CD14-positive monocyte (primary cell): Measurements from ENCODE around the gene KIFC3. TPM values are rescaled to one million over a fixed set of nuclear protein-coding genes. Genes with fewer than 3 reads are reported as not detected.

ENCODE experiments used
- DNase-seq, 3 donors: peaks; one replicate each; pipeline ENCODE4 v3.0.0-alpha.2; 2011 to 2022
- H2AFZ ChIP-seq: 2 replicates; pipeline ENCODE4 v1.6.0; 2012; ENCODE audit warnings: mild to moderate bottlenecking, low read depth, low read length, inconsistent platforms; ENCODE audit not compliant: insufficient read depth, poor library complexity, severe bottlenecking
- H3K27ac ChIP-seq, 2 donors: 1 replicate in 1 of 2; 2 replicates in 1 of 2; pipeline ENCODE4 v1.5.1; 2012 to 2013; ENCODE audit warnings: low read length in 2 of 2, control low read depth in 1 of 2, inconsistent platforms in 1 of 2, low read depth in 1 of 2, mild to moderate bottlenecking in 1 of 2
- H3K27me3 ChIP-seq, 2 donors: one replicate each; pipeline versions ENCODE4 v1.6.0 to v1.6.1; 2011 to 2013; ENCODE audit warnings: low read length in 2 of 2; ENCODE audit not compliant: control insufficient read depth in 2 of 2, insufficient read depth in 2 of 2
- H3K36me3 ChIP-seq, 2 donors: replicated peaks in 1 of 2; 1 replicate in 1 of 2; 2 replicates in 1 of 2; pipeline versions ENCODE4 v1.5.1 to v1.6.1; 2012 to 2013; ENCODE audit warnings: low read length in 2 of 2, control low read depth in 1 of 2, inconsistent platforms in 1 of 2, mild to moderate bottlenecking in 1 of 2; ENCODE audit not compliant: insufficient read depth in 2 of 2, control insufficient read depth in 1 of 2
- H3K4me1 ChIP-seq, 2 donors: 1 replicate in 1 of 2; 2 replicates in 1 of 2; pipeline versions ENCODE4 v1.5.1 to v1.6.1; 2012 to 2013; ENCODE audit warnings: low read length in 2 of 2, control low read depth in 1 of 2, inconsistent platforms in 1 of 2, mild to moderate bottlenecking in 1 of 2, moderate library complexity in 1 of 2; ENCODE audit not compliant: insufficient read depth in 2 of 2, control insufficient read depth in 1 of 2
- H3K4me2 ChIP-seq: replicated peaks from 2 replicates; pipeline ENCODE3; 2012; ENCODE audit warnings: low read length, moderate library complexity, mild to moderate bottlenecking; ENCODE audit not compliant: poor library complexity, severe bottlenecking; ENCODE audit errors: extremely low read depth
- H3K4me3 ChIP-seq, 3 experiments: fragments of 200-600 bp in 1 of 3; sonication (generic) in 1 of 3; replicated peaks in 1 of 3; 1 replicate in 2 of 3; 2 replicates in 1 of 3; pipeline ENCODE4 v1.5.1; 2011 to 2013; ENCODE audit warnings: low read length in 3 of 3, mild to moderate bottlenecking in 3 of 3, control low read depth in 2 of 3, low read depth in 2 of 3, inconsistent platforms in 1 of 3, moderate library complexity in 1 of 3
- H3K79me2 ChIP-seq: 2 replicates; pipeline ENCODE4 v1.6.0; 2012; ENCODE audit warnings: mild to moderate bottlenecking, control low read depth, inconsistent platforms, low read length, moderate library complexity; ENCODE audit not compliant: insufficient read depth
- H3K9ac ChIP-seq: 2 replicates; pipeline ENCODE4 v1.6.0; 2017; ENCODE audit warnings: low read length, mild to moderate bottlenecking; ENCODE audit not compliant: insufficient read depth, poor library complexity, severe bottlenecking
- H3K9me3 ChIP-seq, 2 donors: replicated peaks in 1 of 2; 1 replicate in 1 of 2; 2 replicates in 1 of 2; pipeline versions ENCODE4 v1.5.1 to v1.6.1; 2012 to 2013; ENCODE audit warnings: low read length in 2 of 2, control low read depth in 1 of 2; ENCODE audit not compliant: control insufficient read depth in 1 of 2, insufficient read depth in 1 of 2
- H4K20me1 ChIP-seq: 2 replicates; pipeline ENCODE4 v1.6.0; 2012; ENCODE audit warnings: mild to moderate bottlenecking, low read length, control low read depth, moderate library complexity; ENCODE audit not compliant: insufficient read depth
- H3K27ac Mint-ChIP-seq, 7 donors: one replicate each; pipeline ENCODE4 v1.8.0; 2020; ENCODE audit warnings: mild to moderate bottlenecking in 7 of 7, mixed read lengths in 7 of 7, moderate library complexity in 6 of 7, inconsistent platforms in 2 of 7
- H3K27me3 Mint-ChIP-seq, 3 donors: one replicate each; pipeline ENCODE4 v1.8.0; 2021 to 2022; ENCODE audit warnings: low read depth in 3 of 3, mild to moderate bottlenecking in 3 of 3, mixed read lengths in 3 of 3, moderate library complexity in 3 of 3, inconsistent platforms in 1 of 3
- H3K36me3 Mint-ChIP-seq, 2 donors: one replicate each; pipeline ENCODE4 v1.8.0; 2020; ENCODE audit warnings: mixed read lengths in 2 of 2, inconsistent platforms in 1 of 2, mild to moderate bottlenecking in 1 of 2
- H3K4me1 Mint-ChIP-seq: one replicate; pipeline ENCODE4 v1.8.0; 2020; ENCODE audit warnings: mild to moderate bottlenecking, mixed read lengths
- H3K4me3 Mint-ChIP-seq, 2 donors: one replicate each; pipeline ENCODE4 v1.8.0; 2020; ENCODE audit warnings: mild to moderate bottlenecking in 2 of 2, mixed read lengths in 2 of 2, moderate library complexity in 1 of 2
- H3K9me3 Mint-ChIP-seq, 7 donors: one replicate each; pipeline ENCODE4 v1.8.0; 2020 to 2022; ENCODE audit warnings: mixed read lengths in 7 of 7, mild to moderate bottlenecking in 6 of 7, moderate library complexity in 6 of 7, inconsistent platforms in 2 of 7
- CTCF ChIP-seq: fragments of 200-600 bp; IDR thresholded peaks from one replicate; pipeline ENCODE4 v1.8.0; 2022; ENCODE audit warnings: antibody characterized with exemption, mild to moderate bottlenecking
- WGBS: methylation state at CpG from one replicate; pipeline ENCODE4 v1.1.5; 2013; ENCODE audit warnings: missing lambda C conversion rate; ENCODE audit not compliant: insufficient coverage; 5-methylcytosine and 5-hydroxymethylcytosine counted together
- intact Hi-C, 2 donors: fragments of 100-400 bp; cut with micrococcal nuclease; formaldehyde crosslinking; loops; one replicate each; pipeline versions ENCODE4 v1.15.0 to v1.15.1; 2023
- polyA plus RNA-seq, 3 donors: library from polyadenylated mRNA; depleted of rRNA in 1 of 3; unstranded in 2 of 3; stranded (reverse) in 1 of 3; fragments of 300-500 nt in 2 of 3; fragments of >200 nt in 1 of 3; fragmentation: Illumina TruSeq in 2 of 3; gene quantifications; 1 replicate in 2 of 3; 2 replicates in 1 of 3; pipeline ENCODE4 v1.2.3, GENCODE V29; 2012 to 2021

The KIFC3 gene
- polyA plus RNA-seq, 3 donors: 0.24 to 1.7 TPM; not detected in 1

GRCh38 chr16:57755061-57755684 lies 47.1 kb downstream of the KIFC3 start:
- Mint-ChIP-seq H3K4me3 (no peak overlapping the region), H3K4me1 (no peaks in the 10 kb centered on the region), H3K27me3 (peaks cover 0 to 1% (median 0%) of the 10 kb centered on the region in 3 donors), H3K27ac (peak overlapping the region in 1 of 7 donors; percentile 15), H3K36me3 (peaks cover 30 to 56% of the 10 kb centered on the region in 2 donors), H3K9me3 (peaks cover 0 to 4% (median 0%) of the 10 kb centered on the region in 7 donors)
- Histone ChIP-seq H4K20me1 (no peaks in the 10 kb centered on the region), H2AFZ (no peak overlapping the region), H3K79me2 (no peaks in the 10 kb centered on the region), H3K27ac (no peak overlapping the region), H3K9me3 (no peaks in the 10 kb centered on the region), H3K36me3 (peaks cover 39 to 56% of the 10 kb centered on the region in 2 donors), H3K9ac (no peak overlapping the region), H3K27me3 (no peaks in the 10 kb centered on the region), H3K4me2 (no peak overlapping the region), H3K4me1 (no peaks in the 10 kb centered on the region), H3K4me3 (no peak overlapping the region)
- no peak for TF ChIP-seq CTCF
- no peak for DNase-seq
- intact Hi-C loops: no loop called here
- 92% methylated on average over 20 of the region's 24 CpGs for WGBS

GRCh38 chr16:57754354-57755060 lies 47.8 kb downstream of the KIFC3 start:
- DNase-seq: no peak
- no peaks in the 10 kb centered on the region for H3K27me3 ChIP-seq
- no peak overlapping the region for H2AFZ ChIP-seq
- no peak overlapping the region for H3K4me2 ChIP-seq
- Mint-ChIP-seq H3K36me3 (peaks cover 33 to 56% of the 10 kb centered on the region in 2 donors), H3K27me3 (no peaks in the 10 kb centered on the region), H3K9me3 (peaks cover 0 to 3% (median 0%) of the 10 kb centered on the region in 7 donors), H3K4me1 (no peaks in the 10 kb centered on the region), H3K4me3 (no peak overlapping the region), H3K27ac (peak overlapping the region in 3 of 7 donors; percentile 9 to 42 (median 15))
- intact Hi-C loops: no loop called here
- no peak overlapping the region for H3K9ac ChIP-seq
- no peak overlapping the region for H3K4me3 ChIP-seq
- H4K20me1 ChIP-seq: no peaks in the 10 kb centered on the region
- no peak overlapping the region for H3K27ac ChIP-seq
- H3K36me3 ChIP-seq: peaks cover 39 to 56% of the 10 kb centered on the region in 2 donors
- H3K4me1 ChIP-seq: no peaks in the 10 kb centered on the region
- H3K79me2 ChIP-seq: no peaks in the 10 kb centered on the region
- no peak for TF ChIP-seq CTCF
- WGBS: 84% methylated on average over 3 of the region's 9 CpGs
- H3K9me3 ChIP-seq: no peaks in the 10 kb centered on the region
